ENCODE results near the gene NOC2L. TPM values are rescaled to one million over a fixed set of nuclear protein-coding genes. Genes with fewer than 3 reads are reported as not detected.

NOC2L gene
- total RNA-seq, 1 experiment from 2014 or later, result 130 TPM

- H3K18ac ChIP-seq (ENCODE audit: insufficient read length, low read depth, low read length), result no peak overlapping the region
- H2BK5ac ChIP-seq (ENCODE audit: insufficient read length, low read length), result no peak overlapping the region
- no peaks in the 10 kb centered on the region for H3K9me3 ChIP-seq (ENCODE audit: control insufficient read depth, low read depth, low read length)
- H3T11ph ChIP-seq (ENCODE audit: low read length), result no peak overlapping the region
- H3K4me2 ChIP-seq (ENCODE audit: insufficient read depth, insufficient read length, low read length), result no peak overlapping the region
- Mint-ChIP-seq H3K27me3 (ENCODE audit: low read depth) (peaks cover 90% of the 10 kb centered on the region), H3K27ac (no peak overlapping the region), H3K4me3 (peak overlapping the region in 1 of 2 experiments; percentile 5; a peak in 2 of 5 replicates), H3K9me3 (peaks cover 2 to 5% of the 10 kb centered on the region in 2 experiments; a peak in 2 of 5 replicates), H3K36me3 (ENCODE audit: insufficient read depth in 1 of 3, low read depth in 3 of 3) (peaks cover 0 to 4% (median 0%) of the 10 kb centered on the region in 3 experiments; a peak in 3 of 7 replicates), H3K4me1 (peaks cover 17 to 22% of the 10 kb centered on the region in 2 experiments)
- no peak for TF ChIP-seq CTCF (conservative IDR thresholded peaks at IDR 0.05)
- H3K27me3 ChIP-seq (ENCODE audit: insufficient read depth, low read length), result peaks cover 51% of the 10 kb centered on the region
- H2AFZ ChIP-seq (ENCODE audit: low read length), result no peak overlapping the region
- H3K4me1 ChIP-seq (ENCODE audit: insufficient read depth, low read length), result no peaks in the 10 kb centered on the region
- no peak for DNase-seq
- no peak overlapping the region for H2BK120ac ChIP-seq (ENCODE audit: low read depth, low read length, poor library complexity, severe bottlenecking)
- H2BK15ac ChIP-seq (ENCODE audit: low read depth, low read length), result no peak overlapping the region
- no peak overlapping the region for H3K23ac ChIP-seq (ENCODE audit: insufficient read length, low read depth, low read length)
- no peaks in the 10 kb centered on the region for H3K79me1 ChIP-seq (ENCODE audit: insufficient read depth, low read depth, low read length, poor library complexity, severe bottlenecking)
- no peaks in the 10 kb centered on the region for H3K79me2 ChIP-seq (ENCODE audit: insufficient read depth, low read length)
- no peak overlapping the region for H4K5ac ChIP-seq (ENCODE audit: insufficient read length, low read depth, low read length)
- H2BK12ac ChIP-seq (ENCODE audit: insufficient read length, low read depth, low read length), result no peak overlapping the region
- no peak overlapping the region for H3K56ac ChIP-seq (ENCODE audit: insufficient read length, low read depth, low read length)
- no peak overlapping the region for H3K9ac ChIP-seq (ENCODE audit: extremely low read depth, insufficient read length, low read length)
- H3K27ac ChIP-seq (ENCODE audit: insufficient read length, low read depth, low read length), result no peak overlapping the region
- no CpG with 5 or more reads among the region's 13 CpGs for WGBS (ENCODE audit: extremely low coverage, insufficient read length, low lambda C conversion rate)
- H4K20me1 ChIP-seq (ENCODE audit: control insufficient read depth, insufficient read depth, insufficient read length), result peaks cover 6% of the 10 kb centered on the region
- H4K91ac ChIP-seq (ENCODE audit: insufficient read length, low read depth, low read length), result no peak overlapping the region
- no peak overlapping the region for H3K4ac ChIP-seq (ENCODE audit: low read depth, low read length)
- peaks cover 7% of the 10 kb centered on the region for H3K23me2 ChIP-seq (ENCODE audit: insufficient read length, low read depth, low read length, poor library complexity, severe bottlenecking)
- H2AK5ac ChIP-seq (ENCODE audit: insufficient read length, low read length), result no peak overlapping the region
- no peak overlapping the region for H3K14ac ChIP-seq (ENCODE audit: insufficient read depth, low read length)
- H4K8ac ChIP-seq (replicated peaks; ENCODE audit: insufficient read length, low read depth, low read length), result no peak overlapping the region
- no peak overlapping the region for H2BK20ac ChIP-seq (ENCODE audit: low read depth, low read length, poor library complexity, severe bottlenecking)
Measured at GRCh38 chr1:920521-920920, 38.5 kb downstream of the NOC2L start.

Data from H9 (cell line).